Loucy (cell line): Measurements from ENCODE around the gene XRCC3.

ENCODE experiments used
- H2AFZ ChIP-seq: fragments of 200-600 bp; sonication (generic); 2 replicates; pipeline ENCODE4 v1.6.0; 2016; ENCODE audit warnings: antibody characterized with exemption, mild to moderate bottlenecking, low read length, moderate library complexity
- H3F3A ChIP-seq: fragments of 200-600 bp; 2 replicates; pipeline ENCODE4 v1.6.0; 2016; ENCODE audit warnings: antibody characterized with exemption, low read depth, mild to moderate bottlenecking
- H3K27me3 ChIP-seq: fragments of 200-600 bp; sonication (generic); 2 replicates; pipeline ENCODE4 v1.6.1; 2014; ENCODE audit warnings: low read length, mild to moderate bottlenecking; ENCODE audit not compliant: insufficient read depth, poor library complexity, severe bottlenecking
- H3K36me3 ChIP-seq: fragments of 200-600 bp; sonication (generic); 2 replicates; pipeline ENCODE4 v1.6.1; 2016; ENCODE audit warnings: low read length; ENCODE audit not compliant: insufficient read depth
- H3K4me1 ChIP-seq: fragments of 200-600 bp; sonication (generic); 2 replicates; pipeline ENCODE4 v1.5.1; 2014; ENCODE audit warnings: low read length, mild to moderate bottlenecking; ENCODE audit not compliant: insufficient read depth, poor library complexity, severe bottlenecking
- H3K4me2 ChIP-seq: fragments of 200-600 bp; sonication (generic); 2 replicates; pipeline ENCODE4 v1.6.0; 2014; ENCODE audit warnings: antibody characterized with exemption, low read length, low read depth, mild to moderate bottlenecking; ENCODE audit not compliant: poor library complexity, severe bottlenecking
- H3K4me3 ChIP-seq: fragments of 200-600 bp; sonication (generic); 2 replicates; pipeline ENCODE4 v1.5.1; 2014; ENCODE audit warnings: low read length, mild to moderate bottlenecking, mixed read lengths; ENCODE audit not compliant: poor library complexity, severe bottlenecking
- H3K79me2 ChIP-seq: fragments of 200-600 bp; sonication (generic); 2 replicates; pipeline ENCODE4 v1.6.1; 2014; ENCODE audit warnings: low read length; ENCODE audit not compliant: insufficient read depth
- H3K9ac ChIP-seq: fragments of 200-600 bp; sonication (generic); 2 replicates; pipeline ENCODE4 v1.6.0; 2014; ENCODE audit warnings: mild to moderate bottlenecking, low read depth, low read length, moderate library complexity; ENCODE audit not compliant: poor library complexity, severe bottlenecking
- H3K9me2 ChIP-seq: fragments of 200-600 bp; sonication (generic); replicated peaks from 2 replicates; pipeline ENCODE4 v1.6.1; 2016; ENCODE audit warnings: low read depth, low read length, mixed read lengths
- H3K9me3 ChIP-seq: fragments of 200-600 bp; sonication (generic); 2 replicates; pipeline ENCODE4 v1.6.1; 2014; ENCODE audit warnings: mild to moderate bottlenecking, antibody characterized with exemption, low read length, low read depth; ENCODE audit not compliant: insufficient read depth
- H4K20me1 ChIP-seq: fragments of 200-600 bp; sonication (generic); 2 replicates; pipeline ENCODE4 v1.6.0; 2014; ENCODE audit warnings: antibody characterized with exemption, low read length, mild to moderate bottlenecking; ENCODE audit not compliant: insufficient read depth, poor library complexity, severe bottlenecking
- CTCF ChIP-seq: fragments of 200-600 bp; sonication (generic); conservative IDR thresholded peaks from 2 replicates; pipeline ENCODE4 v1.5.1; 2014; ENCODE audit warnings: mild to moderate bottlenecking, antibody characterized with exemption, low read length
- EZH2phosphoT487 ChIP-seq: fragments of 200-600 bp; IDR thresholded peaks from 2 replicates; pipeline ENCODE4 v1.6.1; 2018; ENCODE audit warnings: antibody characterized with exemption, mild to moderate bottlenecking, moderate library complexity, borderline replicate concordance

The XRCC3 gene

GRCh38 chr14:103695296-103696069, 19.8 kb downstream of the XRCC3 start:
- Histone ChIP-seq H3K9me3 (no peaks in the 10 kb centered on the region), H3K4me2 (no peak overlapping the region), H3K79me2 (no peaks in the 10 kb centered on the region), H3K9ac (no peak overlapping the region), H4K20me1 (no peaks in the 10 kb centered on the region), H3F3A (no peaks in the 10 kb centered on the region), H2AFZ (no peak overlapping the region), H3K27me3 (no peaks in the 10 kb centered on the region), H3K9me2 (no peaks in the 10 kb centered on the region), H3K4me1 (no peaks in the 10 kb centered on the region), H3K4me3 (no peak overlapping the region), H3K36me3 (peaks cover 59% of the 10 kb centered on the region; the same call in 1 of the 2 replicates)
- TF ChIP-seq CTCF (no peak), EZH2phosphoT487 (no peak)

GRCh38 chr14:103694572-103695026, 20.7 kb downstream of the XRCC3 start:
- H3F3A ChIP-seq = no peaks in the 10 kb centered on the region
- no peak overlapping the region for H3K4me3 ChIP-seq
- H3K9me3 ChIP-seq = no peaks in the 10 kb centered on the region
- H3K36me3 ChIP-seq = peaks cover 54% of the 10 kb centered on the region; the same call in 1 of the 2 replicates
- no peak overlapping the region for H3K4me2 ChIP-seq
- H3K4me1 ChIP-seq = no peaks in the 10 kb centered on the region
- no peak overlapping the region for H2AFZ ChIP-seq
- TF ChIP-seq CTCF (0 out of 2 replicates have a peak, but pooled peaks have one; percentile 10), EZH2phosphoT487 (no peak)
- no peak overlapping the region for H3K9ac ChIP-seq
- no peaks in the 10 kb centered on the region for H3K79me2 ChIP-seq
- H3K9me2 ChIP-seq = no peaks in the 10 kb centered on the region
- H3K27me3 ChIP-seq = no peaks in the 10 kb centered on the region
- no peaks in the 10 kb centered on the region for H4K20me1 ChIP-seq

GRCh38 chr14:103693515-103693914, 21.7 kb downstream of the XRCC3 start:
- Histone ChIP-seq H3K9me2 (no peaks in the 10 kb centered on the region), H2AFZ (no peak overlapping the region), H3K27me3 (no peaks in the 10 kb centered on the region), H3K9me3 (no peaks in the 10 kb centered on the region), H4K20me1 (no peaks in the 10 kb centered on the region), H3F3A (no peaks in the 10 kb centered on the region), H3K36me3 (peaks cover 54% of the 10 kb centered on the region; the same call in 1 of the 2 replicates), H3K79me2 (no peaks in the 10 kb centered on the region), H3K4me2 (no peak overlapping the region), H3K9ac (no peak overlapping the region), H3K4me3 (no peak overlapping the region), H3K4me1 (no peaks in the 10 kb centered on the region)
- TF ChIP-seq CTCF = no peak
